Activated CD8-positive, alpha-beta memory T cell treated with anti-CD3 and anti-CD28 coated beads for 1 hour (primary cell): Measurements from ENCODE around the gene DTX2.
"Not testable (repeated sequence)": the region's sequence is repeated elsewhere in the genome, so short reads cannot be mapped to it uniquely, and the experiment has no call there.

Source experiments
- DNase-seq, 2 donors: peaks; one replicate each; pipeline ENCODE4 v3.0.0-alpha.2; 2020; ENCODE audit warnings: low read depth in 1 of 2; ENCODE audit errors: extremely low read depth in 1 of 2

The DTX2 gene

GRCh38 chr7:76485822-76486610, 24.5 kb downstream of the DTX2 start:
- DNase-seq, result not testable (repeated sequence)

GRCh38 chr7:76486618-76487017, 25.1 kb downstream of the DTX2 start:
- not testable (repeated sequence) for DNase-seq

- DNase-seq, result not testable (repeated sequence)
Observed at GRCh38 chr7:76487969-76488368, 26.5 kb downstream of the DTX2 start.

GRCh38 chr7:76492139-76492538, 30.6 kb downstream of the DTX2 start:
- DNase-seq, result not testable (repeated sequence)

- not testable (repeated sequence) for DNase-seq
Observed at GRCh38 chr7:76495717-76496116, 34.2 kb downstream of the DTX2 start.

- DNase-seq, result not testable (repeated sequence)
Observed at GRCh38 chr7:76497918-76498582, 36.5 kb downstream of the DTX2 start.

- not testable (repeated sequence) for DNase-seq
Observed at GRCh38 chr7:76498583-76499200, 37.2 kb downstream of the DTX2 start.

GRCh38 chr7:76499201-76499923, 37.9 kb downstream of the DTX2 start:
- DNase-seq, result not testable (repeated sequence)

GRCh38 chr7:76499924-76500241, 38.4 kb downstream of the DTX2 start:
- not testable (repeated sequence) for DNase-seq

GRCh38 chr7:76502224-76502623, 40.7 kb downstream of the DTX2 start:
- DNase-seq, result not testable (repeated sequence)

- not testable (repeated sequence) for DNase-seq
Observed at GRCh38 chr7:76502836-76503235, 41.3 kb downstream of the DTX2 start.

- not testable (repeated sequence) for DNase-seq
Observed at GRCh38 chr7:76503244-76503643, 41.7 kb downstream of the DTX2 start.

GRCh38 chr7:76504351-76505167, 43.0 kb downstream of the DTX2 start:
- not testable (repeated sequence) for DNase-seq

- DNase-seq, result no peak
Observed at GRCh38 chr7:76505168-76506080, 43.9 kb downstream of the DTX2 start.

- DNase-seq, result no peak
Observed at GRCh38 chr7:76506081-76506440, 44.6 kb downstream of the DTX2 start.

GRCh38 chr7:76506643-76507042, 45.1 kb downstream of the DTX2 start:
- DNase-seq, result not testable (repeated sequence)

GRCh38 chr7:76507723-76508406, 46.4 kb downstream of the DTX2 start:
- no peak for DNase-seq

- no peak for DNase-seq
Observed at GRCh38 chr7:76509931-76510877, 48.7 kb downstream of the DTX2 start, which contains the start of gene UPK3B. TSS of gene UPK3B (plus strand) at chr7:76510552. CDS start at chr7:76510653, 101 bp downstream.
